HCT116 (cell line): Measurements from ENCODE around the gene NR1H4. TPM values are rescaled to one million over a fixed set of nuclear protein-coding genes. Genes with fewer than 3 reads are reported as not detected.

ENCODE experiments used
- ATAC-seq: fragments of 200-7000 bp; cut with Tn5 transposase; 2 replicates; pipeline ENCODE4 v1.9.1; 2020; ENCODE audit warnings: mild to moderate bottlenecking, moderate library complexity
- BruUV-seq: library from RNA; stranded (reverse); fragments of 400-500 nt; replicated peaks from 2 replicates; lab custom pipeline; 2021; lab: Mats Ljungman, UMichigan
- CTCF ChIA-PET: fragments of 300-600 bp; sonication (Branson Sonifier 250); formaldehyde crosslinking; loops from one replicate; lab custom pipeline; 2021; ENCODE audit warnings: antibody characterized with exemption; lab: Charles Lee
- POLR2A ChIA-PET: fragments of 300-600, 350-600 bp; sonication (Branson Sonifier 250); formaldehyde crosslinking; loops from one replicate; lab custom pipeline; 2021; ENCODE audit warnings: antibody characterized with exemption; lab: Charles Lee
- RAD21 ChIA-PET, 2 experiments: fragments of 300-600 bp; sonication (Branson Sonifier 250); formaldehyde crosslinking; loops; one replicate each; lab custom pipeline; 2023; ENCODE audit warnings: low total read pairs in 2 of 2; ENCODE audit not compliant: uncharacterized antibody in 2 of 2, unreplicated experiment in 2 of 2, low non-redundant PET in 1 of 2; lab: Charles Lee
- DNase-seq: peaks from one replicate; pipeline ENCODE4 v3.0.0-alpha.2; 2010; ENCODE audit warnings: low read depth, low spot score
- H2AFZ ChIP-seq: fragments of 200-600 bp; shearing (Covaris generic), sonication (generic); 2 replicates; pipeline ENCODE4 v1.6.1; 2017; ENCODE audit warnings: low read depth, mixed run types, mixed read lengths, antibody characterized with exemption, low read length; ENCODE audit not compliant: poor library complexity, severe bottlenecking
- H3K27ac ChIP-seq: 2 replicates; pipeline ENCODE4 v1.5.1; 2012; ENCODE audit warnings: low read depth, low read length
- H3K27me3 ChIP-seq: fragments of 200-600 bp; sonication (generic); 2 replicates; pipeline ENCODE4 v1.6.1; 2016; ENCODE audit warnings: mixed run types, low read length, mixed read lengths; ENCODE audit not compliant: insufficient read depth
- H3K36me3 ChIP-seq, 2 experiments: fragments of 200-500 bp in 1 of 2; fragments of 200-600 bp in 1 of 2; sonication (Bioruptor generic) in 1 of 2; sonication (generic) in 1 of 2; 2 replicates each; pipeline versions ENCODE4 v1.5.1 to v1.6.1; 2014 to 2016; ENCODE audit warnings: low read length in 2 of 2, inconsistent platforms in 1 of 2, mixed read lengths in 1 of 2, mixed run types in 1 of 2; ENCODE audit not compliant: insufficient read depth in 2 of 2, control insufficient read depth in 1 of 2
- H3K4me1 ChIP-seq, 2 experiments: fragments of 200-600 bp in 1 of 2; sonication (generic) in 1 of 2; 2 replicates each; pipeline versions ENCODE4 v1.5.1 to v1.6.1; 2012 to 2017; ENCODE audit warnings: low read length in 2 of 2, inconsistent platforms in 1 of 2, mild to moderate bottlenecking in 1 of 2, mixed read lengths in 1 of 2, mixed run types in 1 of 2, moderate library complexity in 1 of 2; ENCODE audit not compliant: insufficient read depth in 2 of 2, control insufficient read depth in 1 of 2
- H3K4me2 ChIP-seq: fragments of 200-600 bp; sonication (generic); 2 replicates; pipeline ENCODE4 v1.6.1; 2017; ENCODE audit warnings: mixed run types, low read length, mixed read lengths
- H3K4me3 ChIP-seq, 2 experiments: fragments of 200-600 bp in 1 of 2; sonication (generic) in 1 of 2; replicated peaks in 1 of 2; 2 replicates each; pipeline ENCODE4 v1.5.1; 2011 to 2016; ENCODE audit warnings: low read length in 2 of 2, control low read depth in 1 of 2, low read depth in 1 of 2, mild to moderate bottlenecking in 1 of 2, mixed read lengths in 1 of 2, mixed run types in 1 of 2
- H3K79me2 ChIP-seq: fragments of 200-600 bp; sonication (generic); 2 replicates; pipeline ENCODE4 v1.6.1; 2017; ENCODE audit warnings: mild to moderate bottlenecking, mixed run types, low read length, moderate library complexity, mixed read lengths; ENCODE audit not compliant: insufficient read depth
- H3K9ac ChIP-seq: fragments of 200-600 bp; sonication (generic); 2 replicates; pipeline ENCODE4 v1.6.1; 2016; ENCODE audit warnings: low read length, mixed read lengths
- H3K9me2 ChIP-seq: fragments of 200-600 bp; sonication (generic), shearing (Covaris generic); 2 replicates; pipeline ENCODE4 v1.6.1; 2017; ENCODE audit warnings: mixed run types, mild to moderate bottlenecking, moderate library complexity; ENCODE audit not compliant: insufficient read depth
- H3K9me3 ChIP-seq, 2 experiments: fragments of 200-500 bp in 1 of 2; fragments of 200-600 bp in 1 of 2; sonication (Bioruptor generic) in 1 of 2; sonication (generic) in 1 of 2; 2 replicates each; pipeline ENCODE4 v1.6.1; 2014 to 2017; ENCODE audit warnings: low read length in 2 of 2, mixed read lengths in 2 of 2, inconsistent platforms in 1 of 2, low read depth in 1 of 2, mild to moderate bottlenecking in 1 of 2, mixed run types in 1 of 2, moderate library complexity in 1 of 2; ENCODE audit not compliant: control insufficient read depth in 1 of 2, insufficient read depth in 1 of 2
- H4K20me1 ChIP-seq: fragments of 200-600 bp; sonication (generic), shearing (Covaris generic); 2 replicates; pipeline ENCODE4 v1.6.1; 2017; ENCODE audit warnings: mixed run types, mild to moderate bottlenecking, moderate library complexity; ENCODE audit not compliant: insufficient read depth
- ATF3 ChIP-seq: IDR thresholded peaks from 2 replicates; pipeline ENCODE4 v1.6.1; 2012
- CEBPB ChIP-seq: IDR thresholded peaks from 2 replicates; pipeline ENCODE4 v1.6.1; 2012; ENCODE audit warnings: low read depth
- CTCF ChIP-seq, 3 experiments: fragments of 200-600 bp in 1 of 3; sonication (generic) in 1 of 3; IDR thresholded peaks in 2 of 3; conservative IDR thresholded peaks in 1 of 3; 2 replicates each; pipeline ENCODE4 v1.5.1; 2012 to 2017; ENCODE audit warnings: low read depth in 2 of 3, low read length in 2 of 3, antibody characterized with exemption in 1 of 3, borderline replicate concordance in 1 of 3, control low read depth in 1 of 3, mild to moderate bottlenecking in 1 of 3, mixed read lengths in 1 of 3, mixed run types in 1 of 3, moderate library complexity in 1 of 3; ENCODE audit not compliant: insufficient read depth in 1 of 3
- EGR1 ChIP-seq: IDR thresholded peaks from 2 replicates; pipeline ENCODE4 v1.6.1; 2012; ENCODE audit warnings: low read depth
- ELF1 ChIP-seq: IDR thresholded peaks from 2 replicates; pipeline ENCODE4 v1.6.1; 2012; ENCODE audit warnings: low read depth, borderline replicate concordance
- EZH2 ChIP-seq: fragments of 200-600 bp; sonication (generic); IDR thresholded peaks from 2 replicates; pipeline ENCODE4 v1.6.1; 2017; ENCODE audit warnings: antibody characterized with exemption, mixed run types
- EZH2phosphoT487 ChIP-seq: fragments of 200-600 bp; IDR thresholded peaks from 2 replicates; pipeline ENCODE4 v1.6.1; 2018; ENCODE audit warnings: antibody characterized with exemption, borderline replicate concordance
- JUND ChIP-seq: IDR thresholded peaks from 2 replicates; pipeline ENCODE4 v1.6.1; 2012
- MAX ChIP-seq: IDR thresholded peaks from 2 replicates; pipeline ENCODE4 v1.6.1; 2012
- POLR2A ChIP-seq: IDR thresholded peaks from 2 replicates; pipeline ENCODE4 v1.7.0; 2011; ENCODE audit warnings: borderline replicate concordance; ENCODE audit not compliant: insufficient read depth, insufficient read length; ENCODE audit errors: extremely low read depth
- POLR2AphosphoS5 ChIP-seq: IDR thresholded peaks from 2 replicates; pipeline ENCODE4 v1.6.1; 2011; ENCODE audit warnings: mild to moderate bottlenecking, low read depth, low read length, moderate library complexity
- RAD21 ChIP-seq: IDR thresholded peaks from 2 replicates; pipeline ENCODE4 v1.6.1; 2012; ENCODE audit warnings: low read depth, mild to moderate bottlenecking
- SIN3A ChIP-seq: IDR thresholded peaks from 2 replicates; pipeline ENCODE4 v1.6.1; 2012; ENCODE audit warnings: low read depth
- SP1 ChIP-seq: IDR thresholded peaks from 2 replicates; pipeline ENCODE4 v1.6.1; 2012; ENCODE audit warnings: low read depth
- SRF ChIP-seq: IDR thresholded peaks from 2 replicates; pipeline ENCODE4 v1.6.1; 2012; ENCODE audit warnings: low read depth
- TCF7L2 ChIP-seq: IDR thresholded peaks from 2 replicates; pipeline ENCODE4 v1.7.0; 2011; ENCODE audit warnings: borderline replicate concordance, inconsistent platforms; ENCODE audit not compliant: insufficient read depth, insufficient read length; ENCODE audit errors: extremely low read depth
- YY1 ChIP-seq: IDR thresholded peaks from 2 replicates; pipeline ENCODE4 v1.6.1; 2011; ENCODE audit warnings: low read length, low read depth, moderate library complexity, mild to moderate bottlenecking; ENCODE audit not compliant: insufficient replicate concordance; ENCODE audit errors: extremely low read depth
- ZBTB33 ChIP-seq: IDR thresholded peaks from 2 replicates; pipeline ENCODE4 v1.6.1; 2011; ENCODE audit warnings: mild to moderate bottlenecking, low read length, moderate library complexity; ENCODE audit not compliant: insufficient replicate concordance; ENCODE audit errors: extremely low read depth
- ZFX ChIP-seq: fragments of 450-650 bp; IDR thresholded peaks from 2 replicates; pipeline ENCODE4 v1.6.1; 2017
- ZNF274 ChIP-seq: fragments of 200-500 bp; sonication (Bioruptor generic); IDR thresholded peaks from 2 replicates; pipeline ENCODE4 v1.6.1; 2014; ENCODE audit warnings: mild to moderate bottlenecking, low read depth, low read length, inconsistent platforms
- intact Hi-C: fragments of 100-400 bp; cut with micrococcal nuclease; formaldehyde crosslinking; loops from 2 replicates; pipeline ENCODE4 v1.10.0; 2022
- total RNA-seq: library from RNA; stranded (reverse); gene quantifications from one replicate; pipeline ENCODE4 v1.2.1, GENCODE V29; 2021; ENCODE audit not compliant: unreplicated experiment

The NR1H4 gene
- total RNA-seq, 1 experiment from 2014 or later: not detected

- DNase-seq (no peak), ATAC-seq (no peak)
- TF ChIP-seq EZH2phosphoT487: no peak
- TF ChIP-seq CTCF (IDR thresholded peaks at IDR 0.05 in 2 of 3, conservative IDR thresholded peaks at IDR 0.05 in 1 of 3; ENCODE audit: borderline replicate concordance in 1 of 3, insufficient read depth in 1 of 3, low read depth in 2 of 3, low read length in 2 of 3): no peak
- TF ChIP-seq POLR2A: no peak
- no peak for TF ChIP-seq JUND
- no peak for TF ChIP-seq ZFX
- TF ChIP-seq ZNF274: no peak
- no peak for TF ChIP-seq RAD21
- TF ChIP-seq CEBPB: no peak
- no peak for TF ChIP-seq SRF
- TF ChIP-seq SP1: no peak
- TF ChIP-seq ZBTB33: no peak
- TF ChIP-seq TCF7L2: no peak
- no peak for TF ChIP-seq YY1
- no peak for TF ChIP-seq MAX
- no peak for TF ChIP-seq EGR1
- TF ChIP-seq SIN3A: no peak
- no peak for TF ChIP-seq ATF3
- TF ChIP-seq POLR2AphosphoS5: no peak
- TF ChIP-seq EZH2: no peak
- TF ChIP-seq ELF1: no peak
- Histone ChIP-seq H3K27ac (no peak overlapping the region), H2AFZ (no peak overlapping the region), H4K20me1 (no peaks in the 10 kb centered on the region), H3K9me3 (no peaks in the 10 kb centered on the region), H3K27me3 (peaks cover 13% of the 10 kb centered on the region; the same call in 1 of the 2 replicates), H3K9me2 (no peaks in the 10 kb centered on the region), H3K4me3 (no peak overlapping the region), H3K36me3 (no peaks in the 10 kb centered on the region), H3K4me1 (no peaks in the 10 kb centered on the region), H3K9ac (no peak overlapping the region), H3K4me2 (no peak overlapping the region), H3K79me2 (no peaks in the 10 kb centered on the region)
- CTCF ChIA-PET: no interaction called here
- BruUV-seq: no TSS peak
- POLR2A ChIA-PET: no interaction called here
- intact Hi-C loops: no loop called here
- RAD21 ChIA-PET: no interaction called here
Observed at GRCh38 chr12:100445081-100445481, 28.6 kb upstream of the NR1H4 start.
